Glutamatergic neuron (in vitro differentiated cells): Measurements from ENCODE around the gene GAS2L3. TPM values are rescaled to one million over a fixed set of nuclear protein-coding genes. Genes with fewer than 3 reads are reported as not detected.
"Not testable (repeated sequence)": the region's sequence is repeated elsewhere in the genome, so short reads cannot be mapped to it uniquely, and the experiment has no call there.

Experiments
- DNase-seq: peaks from one replicate; pipeline ENCODE4 v3.0.0; 2022
- H3K27ac Mint-ChIP-seq: one replicate; pipeline ENCODE4 v1.8.0; 2020; ENCODE audit warnings: mild to moderate bottlenecking, mixed read lengths, inconsistent platforms; ENCODE audit not compliant: unreplicated experiment
- H3K27me3 Mint-ChIP-seq: one replicate; pipeline ENCODE4 v1.8.0; 2020; ENCODE audit warnings: mild to moderate bottlenecking, moderate library complexity, mixed read lengths, inconsistent platforms; ENCODE audit not compliant: unreplicated experiment
- H3K36me3 Mint-ChIP-seq: one replicate; pipeline ENCODE4 v1.8.0; 2020; ENCODE audit warnings: mild to moderate bottlenecking, mixed read lengths, inconsistent platforms; ENCODE audit not compliant: unreplicated experiment
- H3K4me1 Mint-ChIP-seq: one replicate; pipeline ENCODE4 v1.8.0; 2020; ENCODE audit warnings: mild to moderate bottlenecking, low read depth, mixed read lengths, inconsistent platforms; ENCODE audit not compliant: unreplicated experiment
- H3K4me3 Mint-ChIP-seq: one replicate; pipeline ENCODE4 v1.8.0; 2020; ENCODE audit warnings: mild to moderate bottlenecking, mixed read lengths, inconsistent platforms; ENCODE audit not compliant: unreplicated experiment
- H3K9me3 Mint-ChIP-seq: one replicate; pipeline ENCODE4 v1.8.0; 2020; ENCODE audit warnings: mild to moderate bottlenecking, moderate library complexity, mixed read lengths, inconsistent platforms; ENCODE audit not compliant: unreplicated experiment
- CTCF ChIP-seq: fragments of 200-600 bp; sonication (generic); IDR thresholded peaks from one replicate; pipeline ENCODE4 v1.5.0; 2021; ENCODE audit not compliant: partially characterized antibody, unreplicated experiment
- total RNA-seq: library from RNA; stranded (reverse); fragmentation: NEBNext Ultra II Directional; extraction: Animal tissue kit (Norgen Biotek cat#: 25700); gene quantifications from one replicate; pipeline ENCODE4 v1.2.1, GENCODE V29; 2021; ENCODE audit not compliant: unreplicated experiment

Gene GAS2L3
- total RNA-seq, 1 donor from 2014 or later: 56.2 TPM

- Mint-ChIP-seq H3K27ac (no peak overlapping the region), H3K9me3 (peaks cover 4% of the 10 kb centered on the region), H3K27me3 (no peaks in the 10 kb centered on the region), H3K36me3 (peaks cover 5% of the 10 kb centered on the region), H3K4me1 (peaks cover 10% of the 10 kb centered on the region), H3K4me3 (no peak overlapping the region)
- TF ChIP-seq CTCF: no peak
- no peak for DNase-seq
Measured at GRCh38 chr12:100610666-100611430, 37.4 kb downstream of the GAS2L3 start.

GRCh38 chr12:100612606-100613005, 39.1 kb downstream of the GAS2L3 start:
- Mint-ChIP-seq H3K36me3 (peaks cover 5% of the 10 kb centered on the region), H3K4me1 (peaks cover 10% of the 10 kb centered on the region), H3K27ac (no peak overlapping the region), H3K27me3 (no peaks in the 10 kb centered on the region), H3K9me3 (peaks cover 4% of the 10 kb centered on the region), H3K4me3 (no peak overlapping the region)
- no peak for TF ChIP-seq CTCF
- no peak for DNase-seq

GRCh38 chr12:100624571-100624970, 51.1 kb downstream of the GAS2L3 start:
- H3K27me3 Mint-ChIP-seq: peaks cover 2% of the 10 kb centered on the region
- no peaks in the 10 kb centered on the region for H3K4me1 Mint-ChIP-seq
- no peaks in the 10 kb centered on the region for H3K9me3 Mint-ChIP-seq
- DNase-seq: no peak
- no peak overlapping the region for H3K4me3 Mint-ChIP-seq
- TF ChIP-seq CTCF: no peak
- H3K27ac Mint-ChIP-seq: no peak overlapping the region
- no peaks in the 10 kb centered on the region for H3K36me3 Mint-ChIP-seq

- TF ChIP-seq CTCF: no peak
- DNase-seq: no peak
- Mint-ChIP-seq H3K9me3 (no peaks in the 10 kb centered on the region), H3K27me3 (no peaks in the 10 kb centered on the region), H3K4me1 (no peaks in the 10 kb centered on the region), H3K27ac (no peak overlapping the region), H3K4me3 (no peak overlapping the region), H3K36me3 (no peaks in the 10 kb centered on the region)
Measured at GRCh38 chr12:100632445-100632892, 59.0 kb downstream of the GAS2L3 start.

GRCh38 chr12:100633082-100633785, 59.8 kb downstream of the GAS2L3 start:
- not testable (repeated sequence) for H3K27me3 Mint-ChIP-seq, H3K36me3 Mint-ChIP-seq, H3K4me1 Mint-ChIP-seq, H3K9me3 Mint-ChIP-seq, H3K4me3 Mint-ChIP-seq, H3K27ac Mint-ChIP-seq, DNase-seq
